ENCODE measurements around the gene MRPL46.
"Not testable (repeated sequence)": the region's sequence is repeated elsewhere in the genome, so short reads cannot be mapped to it uniquely, and the experiment has no call there.

GRCh38 chr15:88434106-88434505 lies 33.1 kb downstream of the MRPL46 start:
- not testable (repeated sequence) for TF ChIP-seq POLR2A, POLR2AphosphoS5 (IDR thresholded peaks at IDR 0.05; ENCODE audit: low read depth, low read length)
